Kidney capillary endothelial cell (primary cell): ENCODE results near the gene PRPS1L1.

ENCODE experiments used
- DNase-seq: peaks from one replicate; pipeline ENCODE4 v3.0.0-alpha.2; 2018; ENCODE audit warnings: low spot score

The PRPS1L1 gene

GRCh38 chr7:18016547-18017444 is 10.8 kb downstream of the PRPS1L1 start:
- no peak for DNase-seq

GRCh38 chr7:18013936-18014335 is 13.7 kb downstream of the PRPS1L1 start:
- DNase-seq: no peak

- no peak for DNase-seq
These were observed 23.3 kb downstream of the PRPS1L1 start for GRCh38 chr7:18004372-18004771.

- DNase-seq: no peak
These were observed 24.2 kb downstream of the PRPS1L1 start for GRCh38 chr7:18003286-18003994.

GRCh38 chr7:17998692-17999091 is 29.0 kb downstream of the PRPS1L1 start:
- DNase-seq: no peak

- DNase-seq: no peak
These were observed 31.0 kb downstream of the PRPS1L1 start for GRCh38 chr7:17996442-17997223.

GRCh38 chr7:17996040-17996439 is 31.6 kb downstream of the PRPS1L1 start:
- DNase-seq: no peak

- no peak for DNase-seq
These were observed 33.4 kb downstream of the PRPS1L1 start for GRCh38 chr7:17994079-17994850.

GRCh38 chr7:17991866-17992648 is 35.6 kb downstream of the PRPS1L1 start:
- DNase-seq: no peak

- DNase-seq: no peak
These were observed 36.9 kb downstream of the PRPS1L1 start for GRCh38 chr7:17990761-17991160.

GRCh38 chr7:17989546-17989945 is 38.1 kb downstream of the PRPS1L1 start:
- DNase-seq: no peak

GRCh38 chr7:17988858-17989257 is 38.8 kb downstream of the PRPS1L1 start:
- no peak for DNase-seq

GRCh38 chr7:17988141-17988540 is 39.5 kb downstream of the PRPS1L1 start:
- DNase-seq: no peak

GRCh38 chr7:17986851-17987250 is 40.8 kb downstream of the PRPS1L1 start:
- DNase-seq: no peak

GRCh38 chr7:17985473-17986239 is 42.0 kb downstream of the PRPS1L1 start:
- DNase-seq: no peak

GRCh38 chr7:17984288-17984687 is 43.4 kb downstream of the PRPS1L1 start:
- DNase-seq: no peak

GRCh38 chr7:17983221-17984062 is 44.2 kb downstream of the PRPS1L1 start:
- DNase-seq: no peak

- DNase-seq: no peak
These were observed 50.7 kb downstream of the PRPS1L1 start for GRCh38 chr7:17976952-17977351.
